Measurements from ENCODE around the gene BCKDHB.
"Not testable (repeated sequence)": the region's sequence is repeated elsewhere in the genome, so short reads cannot be mapped to it uniquely, and the experiment has no call there.

Gene BCKDHB

GRCh38 chr6:80106418-80107235, at the start of gene BCKDHB:
Gene BCKDHB, plus strand, starts transcription at chr6:80106671. Its CDS starts 23 bp downstream, at chr6:80106694.
- peak; percentile 95 to 97 for DNase-seq (ENCODE audit: low read depth in 2 of 2)

DNA sequence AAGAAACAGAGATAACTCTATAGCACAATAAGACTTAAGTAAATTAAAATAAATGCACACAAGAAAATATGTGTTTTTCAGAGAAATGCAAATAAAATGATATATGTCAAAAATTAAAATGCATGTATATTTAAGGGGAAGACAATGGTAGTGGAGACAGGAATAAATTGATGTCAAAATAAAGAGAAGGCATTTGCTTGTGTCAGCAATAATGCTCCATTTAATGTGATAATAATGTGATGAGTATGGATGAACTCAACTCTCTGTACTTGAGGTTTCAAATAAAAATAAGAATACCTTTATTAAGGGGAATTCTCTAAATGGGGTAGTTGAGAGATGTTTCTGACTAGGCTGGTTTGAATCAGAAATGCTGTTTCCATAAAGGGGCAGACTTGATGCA, 45.7 kb upstream of the BCKDHB start:
- DNase-seq (ENCODE audit: low read depth in 2 of 2), result no peak

GRCh38 chr6:80068146-80068545, 38.3 kb upstream of the BCKDHB start:
- not testable (repeated sequence) for DNase-seq (ENCODE audit: low read depth in 2 of 2)

DNA sequence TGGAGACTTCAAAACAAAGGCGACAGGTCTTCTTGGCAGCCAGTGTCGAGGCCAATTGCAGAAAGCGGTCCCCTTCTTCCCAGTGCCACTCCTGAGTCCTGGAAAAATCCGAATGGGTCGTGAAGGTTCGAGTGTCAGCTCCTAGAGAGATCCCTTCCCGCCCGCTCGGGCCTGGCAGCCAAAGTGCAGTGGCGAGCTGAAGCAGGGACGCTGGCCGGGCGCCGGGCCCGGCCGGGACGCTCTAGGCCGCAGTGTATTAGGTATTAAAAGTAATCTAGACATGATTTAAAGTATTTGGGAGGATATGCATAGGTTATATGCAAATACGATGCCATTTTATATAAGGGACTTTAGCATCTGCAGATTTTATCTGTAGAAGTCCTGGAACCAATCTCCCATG, 36.0 kb upstream of the BCKDHB start:
- DNase-seq (ENCODE audit: low read depth in 2 of 2), result not testable (repeated sequence)

GRCh38 chr6:80077067-80077466, 29.4 kb upstream of the BCKDHB start:
- DNase-seq (ENCODE audit: low read depth in 2 of 2), result no peak

- no peak for DNase-seq (ENCODE audit: low read depth in 2 of 2)
Measured at GRCh38 chr6:80088637-80089036, 17.8 kb upstream of the BCKDHB start.

- no peak for DNase-seq (ENCODE audit: low read depth in 2 of 2)
Measured at GRCh38 chr6:80091506-80091905, 15.0 kb upstream of the BCKDHB start.

DNA sequence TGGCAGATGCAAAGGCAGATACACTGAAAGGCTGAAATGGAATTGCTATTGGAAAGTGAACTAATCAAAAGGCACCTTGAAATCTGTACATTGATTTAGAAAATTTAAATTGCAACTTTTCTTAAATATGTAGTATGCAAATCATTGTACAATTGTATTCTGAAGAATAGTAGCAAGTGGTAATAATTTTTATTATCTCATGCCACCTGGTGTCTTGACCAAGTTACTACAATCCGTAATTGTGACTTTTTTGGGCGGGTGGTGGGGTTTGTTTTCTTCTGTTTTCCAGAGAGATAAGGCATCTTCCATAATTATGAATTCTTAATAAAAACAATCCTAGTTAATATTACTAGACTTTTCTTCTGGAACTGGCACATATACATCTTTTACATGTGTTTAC, 12.5 kb upstream of the BCKDHB start:
- no peak for DNase-seq (ENCODE audit: low read depth in 2 of 2)

DNA sequence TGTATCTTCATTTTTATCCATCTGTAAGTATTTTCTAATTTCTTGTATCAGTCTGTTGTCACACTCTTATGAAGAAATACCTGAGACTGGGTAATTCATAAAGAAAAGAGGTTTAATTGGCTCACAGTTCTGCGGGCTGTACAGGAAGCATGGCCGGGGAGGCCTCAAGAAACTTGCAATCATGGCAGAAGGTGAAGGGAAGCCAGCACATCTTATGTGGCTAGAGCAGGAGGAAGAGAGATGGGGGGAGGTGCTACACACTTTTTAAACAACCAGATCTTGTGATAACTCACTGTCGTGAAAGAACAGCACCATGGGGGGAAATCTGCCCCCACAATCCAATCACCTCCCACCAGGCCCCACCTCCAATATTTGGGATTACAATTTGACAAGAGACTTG, 10.9 kb upstream of the BCKDHB start:
- DNase-seq (ENCODE audit: low read depth in 2 of 2), result no peak

DNA sequence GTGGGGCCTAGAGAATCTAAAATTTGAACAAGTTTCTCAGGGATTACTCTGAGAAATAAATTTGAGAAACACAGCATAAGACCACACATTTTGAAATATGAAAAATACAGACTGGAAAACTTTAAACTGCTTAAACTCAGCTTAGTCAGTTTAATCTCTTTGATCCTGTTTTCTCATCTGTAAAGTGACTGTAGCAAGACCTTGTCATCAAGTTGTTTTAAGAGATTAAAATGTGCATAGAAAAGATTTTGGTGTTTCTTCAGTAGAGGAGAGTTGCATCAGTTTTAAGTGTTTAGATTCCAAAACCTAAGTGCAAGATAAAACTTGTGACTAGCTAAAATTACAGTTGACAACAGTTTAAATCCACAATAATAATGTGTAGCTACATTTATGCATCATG, 8.1 kb upstream of the BCKDHB start:
- DNase-seq (ENCODE audit: low read depth in 2 of 2), result no peak

GRCh38 chr6:80104520-80104919, 2.0 kb upstream of the BCKDHB start:
- DNase-seq (ENCODE audit: low read depth in 2 of 2), result no peak

- DNase-seq (ENCODE audit: low read depth in 2 of 2), result no peak
Measured at GRCh38 chr6:80105972-80106417, 476 bp upstream of the BCKDHB start.

GRCh38 chr6:80122576-80122975, 16.1 kb downstream of the BCKDHB start:
- DNase-seq (ENCODE audit: low read depth in 2 of 2), result not testable (repeated sequence)

- DNase-seq (ENCODE audit: low read depth in 2 of 2), result no peak
Measured at GRCh38 chr6:80126657-80127345, 20.3 kb downstream of the BCKDHB start.

- no peak for DNase-seq (ENCODE audit: low read depth in 2 of 2)
Measured at GRCh38 chr6:80129485-80129884, 23.0 kb downstream of the BCKDHB start.

DNA sequence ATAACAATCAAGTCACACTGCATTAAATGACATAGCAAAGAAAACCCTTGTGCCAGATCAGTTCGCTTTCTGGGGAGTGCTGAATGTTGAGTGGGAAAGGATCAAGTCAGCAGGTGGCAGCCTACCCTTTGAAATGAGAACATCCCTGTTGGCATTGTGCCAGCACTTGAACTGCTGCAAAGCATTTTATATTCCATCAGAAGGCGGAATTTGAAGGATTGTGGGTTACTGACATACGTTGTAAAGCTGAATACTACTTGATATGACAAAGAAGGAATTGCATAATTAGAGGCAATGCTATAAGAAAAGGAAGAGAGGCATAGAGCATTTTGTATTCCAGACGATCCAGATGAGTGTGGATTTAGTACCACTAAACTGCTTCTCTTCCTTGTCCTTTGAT, 26.5 kb downstream of the BCKDHB start:
- DNase-seq (ENCODE audit: low read depth in 2 of 2), result peak; percentile 81 to 82

GRCh38 chr6:80134065-80134464, 27.6 kb downstream of the BCKDHB start:
- no peak for DNase-seq (ENCODE audit: low read depth in 2 of 2)

- DNase-seq (ENCODE audit: low read depth in 2 of 2), result no peak
Measured at GRCh38 chr6:80142586-80142985, 36.1 kb downstream of the BCKDHB start.

- peak in 1 of 2 experiments; percentile 60 for DNase-seq (ENCODE audit: low read depth in 2 of 2)
Measured at GRCh38 chr6:80143419-80143937, 37.0 kb downstream of the BCKDHB start.

DNA sequence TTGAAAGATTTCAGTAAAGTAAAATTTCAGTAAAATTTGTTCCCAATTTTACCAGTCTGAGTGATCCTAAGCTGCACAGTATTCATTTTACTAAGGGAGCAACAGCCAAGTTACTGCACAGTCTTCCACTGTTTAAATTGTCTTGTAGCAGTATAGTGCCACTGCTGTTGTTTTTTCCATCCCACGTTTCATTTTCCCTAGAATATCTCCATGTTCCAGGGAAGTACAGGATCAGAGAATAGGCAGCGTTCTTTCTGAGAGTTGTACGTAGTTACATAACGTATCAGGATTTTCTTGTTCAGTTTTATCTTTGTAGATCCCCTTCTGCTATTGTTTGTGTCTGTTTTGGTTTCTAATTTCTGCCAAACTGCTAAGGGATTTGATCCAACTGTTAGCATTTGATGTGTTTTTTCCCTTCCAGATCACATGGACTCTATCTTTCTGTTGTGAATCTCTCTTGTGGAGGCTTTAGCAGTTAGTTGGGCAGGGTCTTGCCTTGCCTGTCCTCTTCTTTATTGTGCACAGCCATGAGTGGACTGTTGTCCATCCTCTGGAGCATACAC, 38.4 kb downstream of the BCKDHB start:
- DNase-seq (ENCODE audit: low read depth in 2 of 2), result no peak

- no peak for DNase-seq (ENCODE audit: low read depth in 2 of 2)
Measured at GRCh38 chr6:80145509-80145908, 39.0 kb downstream of the BCKDHB start.

DNA sequence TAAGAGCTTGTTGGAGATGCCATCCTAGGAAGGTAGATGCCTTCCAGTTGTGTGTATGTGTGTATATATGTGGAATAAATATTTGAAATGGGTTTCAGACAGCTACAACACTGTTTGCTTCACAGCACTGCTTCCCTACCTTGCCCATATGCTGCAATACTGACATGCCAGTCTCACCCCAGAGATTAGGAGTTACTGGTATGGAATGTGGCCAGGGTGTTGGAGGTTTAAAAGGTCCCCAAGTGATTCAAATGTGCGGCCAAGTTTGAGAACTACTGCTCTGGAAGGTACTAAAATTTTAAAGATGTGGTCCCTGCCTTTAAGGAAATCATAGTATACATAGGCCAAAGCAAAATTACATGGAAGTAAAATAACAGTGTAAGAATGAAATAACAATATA, 39.5 kb downstream of the BCKDHB start:
- no peak for DNase-seq (ENCODE audit: low read depth in 2 of 2)

GRCh38 chr6:80148220-80148619, 41.7 kb downstream of the BCKDHB start:
- DNase-seq (ENCODE audit: low read depth in 2 of 2), result no peak
